GM21528 (cell line): ENCODE measurements around the gene LIPA.
"Not testable (repeated sequence)": the region's sequence is repeated elsewhere in the genome, so short reads cannot be mapped to it uniquely, and the experiment has no call there.

Experiments used
- ATAC-seq: cut with Tn5 transposase; IDR thresholded peaks from one replicate; pipeline ENCODE4 v1.9.1; 2021; ENCODE audit warnings: mild to moderate bottlenecking, moderate library complexity; ENCODE audit not compliant: unreplicated experiment, low FRiP score

Gene LIPA

DNA sequence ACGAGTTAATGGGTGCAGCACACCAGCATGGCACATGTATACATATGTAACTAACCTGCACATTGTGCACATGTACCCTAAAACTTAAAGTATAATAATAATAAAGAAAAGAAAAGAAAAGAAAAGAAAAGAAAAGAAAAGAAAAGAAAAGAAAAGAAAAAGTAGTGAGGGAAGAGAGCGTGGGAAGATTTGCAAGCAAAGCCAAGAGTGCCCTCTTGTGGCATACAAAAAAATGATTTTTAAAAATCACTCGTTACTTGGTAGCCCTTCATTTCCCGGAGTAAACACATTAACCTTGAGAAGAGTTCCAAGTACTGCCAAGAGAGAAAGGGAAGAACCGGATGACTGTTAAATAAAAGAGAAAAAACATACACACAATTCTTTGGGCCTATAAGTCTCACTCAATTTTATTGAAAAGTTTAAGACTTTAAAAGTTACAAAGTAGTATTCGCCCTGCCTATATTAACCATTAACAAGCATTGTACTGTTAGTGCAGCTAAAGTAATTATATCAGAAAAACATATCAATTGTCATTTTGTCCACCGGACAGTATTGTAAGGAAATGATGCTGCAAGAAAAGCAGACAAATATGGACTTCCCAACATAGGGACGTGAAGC lies 38.3 kb downstream of the LIPA start:
- no peak for ATAC-seq

DNA sequence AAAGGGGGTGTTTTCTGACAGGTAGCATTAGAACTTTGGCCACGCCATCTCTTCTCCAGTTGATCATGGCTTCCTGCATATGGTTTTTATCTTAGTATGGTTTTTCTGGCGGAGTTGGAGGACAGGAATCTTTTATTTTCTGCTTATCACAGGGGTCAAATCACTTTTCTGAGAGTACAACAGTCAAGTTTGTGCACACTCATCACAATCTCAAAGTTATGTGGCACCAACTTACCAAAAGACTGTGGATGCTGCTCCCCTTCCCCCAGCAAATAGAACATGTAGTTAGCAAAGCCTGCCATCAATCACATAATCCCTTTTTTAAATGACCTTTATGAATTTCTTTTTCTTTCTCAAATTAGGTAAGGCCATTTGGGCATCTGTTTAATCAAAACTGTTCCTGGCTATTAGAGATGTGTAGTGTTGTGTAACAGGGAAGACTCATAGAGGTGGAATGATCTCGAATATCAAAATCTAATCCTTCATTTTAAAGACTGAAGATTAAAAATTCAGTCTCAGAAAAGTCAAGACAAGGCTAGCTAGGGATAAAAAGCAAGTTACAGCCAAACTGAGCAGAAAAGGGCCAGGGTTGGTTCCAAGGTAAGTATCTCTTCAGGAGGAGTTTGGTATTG lies 40.7 kb downstream of the LIPA start:
- ATAC-seq: no peak

GRCh38 chr10:89209718-89210117 lies 41.9 kb downstream of the LIPA start:
- no peak for ATAC-seq

DNA sequence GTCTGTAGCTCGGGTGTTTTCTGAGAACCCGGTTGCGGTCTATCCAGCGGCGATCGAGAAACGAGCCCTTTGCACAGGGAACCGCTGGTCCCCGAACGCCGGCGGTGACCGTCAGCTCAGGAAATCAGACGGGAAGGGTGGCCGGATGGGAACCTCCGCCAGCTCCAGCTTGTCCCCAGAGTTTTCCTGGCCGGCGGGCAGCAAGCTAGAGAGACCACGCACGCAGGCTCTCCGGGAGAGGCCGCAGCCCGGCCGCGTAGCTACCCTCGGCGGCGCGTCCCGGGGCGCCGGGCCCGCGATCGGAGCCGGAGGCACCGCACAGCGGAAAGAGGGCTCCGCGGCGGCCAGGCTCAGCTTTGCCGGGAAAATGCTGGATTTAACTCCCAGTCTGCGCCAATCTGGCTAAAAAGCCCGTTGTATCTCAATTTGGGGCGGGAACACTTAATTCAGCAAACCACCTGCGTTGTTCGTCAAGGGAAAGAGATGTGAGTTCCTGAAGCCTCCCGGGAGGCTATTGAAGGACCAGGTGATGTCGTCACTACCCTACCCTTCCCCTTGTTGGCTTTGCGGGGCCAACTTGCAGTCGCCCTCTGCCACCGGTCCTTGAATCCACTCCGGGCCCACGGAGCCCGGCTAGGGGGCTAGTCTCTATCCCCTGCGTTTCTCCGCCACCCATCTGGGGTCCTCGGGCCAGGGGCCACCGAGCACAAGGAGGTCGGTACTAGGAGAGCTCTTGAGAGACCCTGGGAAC lies 43.6 kb downstream of the LIPA start:
- ATAC-seq: no peak

DNA sequence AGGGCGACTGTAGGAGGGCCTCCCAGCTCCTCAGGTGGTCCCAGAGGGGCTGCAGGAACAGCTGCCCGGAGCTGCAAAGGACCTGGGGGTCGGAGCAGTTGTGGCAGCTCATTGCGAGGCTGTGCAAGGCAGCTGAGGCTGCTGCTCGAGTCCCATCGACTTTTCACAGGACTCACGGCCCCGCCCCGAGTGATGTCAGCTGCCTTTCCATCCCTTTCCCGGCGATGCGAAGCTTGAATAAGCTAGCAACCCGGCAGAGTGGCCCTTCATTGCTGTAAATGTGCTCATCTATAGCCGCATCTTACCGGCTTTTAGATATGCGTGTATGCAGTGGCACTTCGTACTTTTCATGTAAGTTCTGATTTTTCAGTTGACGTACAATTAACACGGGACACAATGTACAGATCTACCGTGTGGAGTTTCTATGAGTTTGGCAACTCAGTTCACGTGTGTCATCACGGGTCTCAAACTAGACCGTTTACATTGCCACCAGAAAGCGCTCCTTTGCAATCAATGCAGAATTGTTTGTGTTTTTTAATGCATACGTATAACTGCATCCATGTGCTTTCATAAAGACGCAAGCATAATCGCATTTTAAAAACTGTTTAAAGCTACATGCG lies 44.3 kb downstream of the LIPA start, which contains the start of gene CH25H:
Gene CH25H (minus strand): TSS at position 137 of the 620 bp plus-strand sequence. CDS start 25 bp downstream, at position 112.
- ATAC-seq: no peak

DNA sequence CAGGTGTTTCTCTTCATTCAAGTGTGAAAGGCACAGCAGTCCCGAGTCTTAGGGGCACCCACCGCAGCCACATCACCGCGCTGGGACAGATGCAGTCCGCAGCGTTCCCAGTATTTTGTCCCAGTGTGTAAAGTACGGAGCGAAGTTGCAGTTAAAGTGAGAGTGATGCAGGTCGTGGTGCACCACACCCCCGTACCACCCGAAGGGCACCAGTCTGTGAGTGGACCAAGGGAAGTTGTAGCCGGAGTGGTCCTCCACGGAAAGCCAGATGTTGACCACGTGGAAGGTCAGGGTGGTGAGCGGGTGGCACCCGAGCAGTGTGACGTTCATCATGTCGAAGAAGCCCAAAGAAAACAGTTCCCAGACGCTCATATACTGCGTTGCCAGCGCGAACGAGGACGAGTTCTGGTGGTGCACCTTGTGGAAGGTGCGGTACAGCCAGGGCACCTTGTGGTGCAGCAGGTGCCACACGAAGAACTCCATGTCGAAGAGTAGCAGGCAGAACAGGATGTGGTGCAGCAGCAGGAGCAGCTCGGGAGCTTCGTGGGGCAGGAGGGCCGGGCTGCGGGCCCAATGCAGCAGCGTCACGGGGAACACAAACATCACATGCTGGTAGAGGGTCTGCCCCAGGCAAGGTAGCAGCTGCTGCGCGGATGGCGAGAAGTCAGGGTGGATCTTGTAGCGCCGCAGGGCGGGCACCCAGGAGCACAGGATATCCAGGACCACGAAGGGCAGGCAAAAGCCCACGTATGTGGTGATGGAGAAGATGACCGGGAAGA lies 45.0 kb downstream of the LIPA start:
- no peak for ATAC-seq

DNA sequence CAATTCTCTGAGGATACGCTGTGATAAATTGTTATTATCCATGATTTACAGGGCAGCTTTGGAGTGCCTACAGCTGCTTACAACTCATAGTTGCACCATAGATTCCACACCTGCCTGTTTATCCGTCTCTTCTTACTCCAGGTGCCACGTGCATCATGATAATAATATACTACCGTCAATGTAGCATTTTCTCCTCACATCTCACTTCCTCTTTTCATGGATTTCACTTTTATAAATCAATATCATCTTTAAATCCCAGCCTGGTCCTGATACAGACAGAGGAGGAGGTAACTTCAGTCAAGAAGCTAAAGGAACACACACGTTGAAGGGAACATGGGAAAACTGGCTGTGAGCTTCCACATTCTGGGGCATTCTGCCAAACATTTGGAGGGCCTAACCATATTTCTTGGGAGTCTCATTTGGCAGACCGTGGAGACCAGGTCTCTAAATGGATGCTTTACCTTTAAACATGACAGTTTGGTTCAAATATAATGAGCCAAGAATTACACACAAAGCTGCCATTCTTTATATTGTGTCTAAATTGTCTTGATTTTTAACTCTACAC lies 46.9 kb downstream of the LIPA start:
- ATAC-seq: no peak

GRCh38 chr10:89203237-89203636 lies 48.3 kb downstream of the LIPA start:
- ATAC-seq: no peak

- no peak for ATAC-seq
Observed at GRCh38 chr10:89202033-89202425, 49.5 kb downstream of the LIPA start.

GRCh38 chr10:89201345-89202032 lies 50.1 kb downstream of the LIPA start:
- ATAC-seq: no peak

DNA sequence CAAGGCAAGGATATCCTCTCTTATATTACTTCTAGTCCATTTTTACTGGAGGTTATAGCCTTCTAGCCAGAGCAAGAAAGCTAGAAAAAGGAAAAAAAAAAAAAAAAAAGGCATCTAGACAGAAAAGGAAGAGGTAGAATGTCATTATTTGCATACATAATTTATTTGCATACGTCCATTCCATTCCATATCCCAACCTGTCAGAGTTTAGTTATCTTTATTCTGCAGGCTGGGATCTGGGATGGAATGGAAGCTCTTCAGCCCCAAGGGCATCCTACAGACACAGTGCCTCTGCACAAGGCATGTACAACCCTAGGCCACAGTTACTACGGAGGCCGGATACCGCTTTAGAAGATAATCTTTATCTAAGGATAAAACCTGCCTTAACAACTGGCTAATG lies 54.1 kb downstream of the LIPA start:
- no peak for ATAC-seq

DNA sequence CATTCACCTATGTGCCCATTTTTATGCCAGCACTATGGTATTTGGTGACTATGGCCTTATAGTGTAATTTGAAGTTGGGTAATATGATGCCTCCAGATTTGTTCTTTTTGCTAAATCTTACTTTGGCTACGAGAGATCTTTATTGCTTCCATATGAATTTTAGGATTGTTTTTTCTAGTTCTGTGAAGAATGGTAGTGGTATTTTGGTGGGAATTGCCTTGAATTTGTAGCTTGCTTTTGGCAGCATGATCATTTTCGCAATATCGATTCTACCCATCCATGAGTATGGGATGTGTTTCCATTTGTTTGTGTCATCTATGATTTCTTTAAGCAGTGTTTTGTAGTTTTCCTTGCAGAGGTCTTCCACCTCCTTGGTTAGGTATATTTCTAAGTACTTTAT lies 60.3 kb downstream of the LIPA start:
- ATAC-seq: not testable (repeated sequence)

GRCh38 chr10:89189211-89189734 lies 62.3 kb downstream of the LIPA start:
- no peak for ATAC-seq

- no peak for ATAC-seq
Observed at GRCh38 chr10:89185658-89186057, 65.9 kb downstream of the LIPA start.

DNA sequence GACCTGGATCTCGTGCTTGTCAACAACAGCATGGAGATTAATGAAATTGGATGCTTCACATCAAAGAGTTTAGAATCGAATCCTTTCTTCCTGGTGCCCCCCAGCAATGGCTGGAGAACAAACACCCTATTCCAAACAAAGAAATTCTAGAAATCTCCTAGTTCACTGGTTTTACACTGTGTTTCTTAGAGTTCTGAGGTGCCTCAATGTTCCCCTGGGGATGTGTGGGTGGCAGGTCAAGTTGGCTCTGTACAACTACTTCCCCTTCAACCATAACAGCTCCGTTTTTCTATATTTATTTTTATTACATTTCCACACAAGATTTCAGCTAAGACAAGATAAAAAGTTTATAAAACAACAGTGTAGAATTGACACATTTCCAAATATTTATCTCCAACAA lies 66.9 kb downstream of the LIPA start:
- no peak for ATAC-seq

DNA sequence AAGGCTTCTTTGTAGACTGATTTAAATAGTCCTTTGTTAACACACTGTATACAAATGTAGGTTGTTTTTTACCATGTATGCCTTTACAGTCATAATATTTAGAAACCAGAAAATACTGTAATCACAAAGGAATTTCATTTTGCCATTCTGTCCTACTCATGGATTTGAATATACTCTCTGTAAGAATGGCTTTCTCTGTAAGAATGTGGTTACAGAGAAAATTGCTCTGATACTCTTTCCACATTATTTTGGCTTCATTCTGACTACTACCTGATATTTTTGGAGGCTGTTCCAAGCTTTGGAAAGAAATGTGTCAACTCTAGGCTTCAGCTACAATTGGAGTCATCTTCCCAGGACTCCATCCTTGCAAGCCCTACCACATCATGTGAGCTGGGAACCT lies 68.0 kb downstream of the LIPA start:
- no peak for ATAC-seq

GRCh38 chr10:89182894-89183293 lies 68.7 kb downstream of the LIPA start:
- ATAC-seq: no peak

DNA sequence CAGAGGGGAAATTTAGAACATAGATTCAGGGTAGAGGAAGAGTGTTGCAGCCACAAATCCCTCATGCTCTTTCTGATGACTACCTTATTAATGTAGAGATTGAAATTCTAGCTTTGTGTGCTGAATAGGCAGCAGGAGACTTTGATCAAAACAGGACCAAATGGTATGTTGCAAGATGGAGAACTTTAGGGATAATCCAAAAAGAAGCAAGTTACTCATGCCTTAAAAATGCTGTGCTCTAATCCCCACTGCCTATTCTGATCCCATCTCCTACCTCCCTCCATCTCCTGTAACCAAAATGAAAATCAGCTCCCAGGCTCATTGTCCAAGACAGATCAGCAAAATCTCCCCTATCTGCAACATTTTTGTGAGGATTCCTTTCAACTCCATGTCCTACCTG lies 75.8 kb downstream of the LIPA start:
- no peak for ATAC-seq

DNA sequence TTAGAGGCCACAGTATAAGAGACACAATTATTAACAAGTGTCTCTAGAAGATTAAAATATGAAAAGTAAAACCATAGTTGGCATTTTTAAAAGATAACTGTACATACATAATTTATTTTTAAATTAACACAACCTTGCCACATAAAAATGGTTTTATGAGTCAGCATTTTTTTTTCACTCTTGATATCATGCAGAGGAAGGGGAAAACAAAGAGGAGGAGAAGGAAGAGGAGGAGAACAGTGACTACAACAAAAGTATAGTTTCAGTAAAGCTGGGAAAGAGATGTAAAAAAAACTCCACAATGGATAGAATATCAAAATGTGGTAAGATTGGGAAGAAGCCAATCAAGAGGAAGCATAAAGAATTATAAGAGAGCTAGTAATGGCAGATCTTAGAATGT lies 78.5 kb downstream of the LIPA start:
- ATAC-seq: no peak
